ENCODE measurements around the gene TH. TPM values are rescaled to one million over a fixed set of nuclear protein-coding genes. Genes with fewer than 3 reads are reported as not detected.

The TH gene
- total RNA-seq, 2 donors from 2014 or later: not detected

- no peak overlapping the region for H3K4me3 ChIP-seq
- TF ChIP-seq CTCF (IDR thresholded peaks at IDR 0.05): no peak
- no peak for DNase-seq (ENCODE audit: low spot score)
- H3K27me3 ChIP-seq (replicated peaks; ENCODE audit: insufficient read depth): no peaks in the 10 kb centered on the region
- H3K4me1 ChIP-seq (ENCODE audit: control insufficient read depth in 1 of 2, low read depth in 2 of 2): peaks cover 3 to 4% of the 10 kb centered on the region in 2 donors
- no peak overlapping the region for H3K27ac ChIP-seq
- ATAC-seq (ENCODE audit: insufficient number of reproducible peaks, low FRiP score, low read depth): no peak
- H3K9me3 ChIP-seq: no peaks in the 10 kb centered on the region
- H3K36me3 ChIP-seq: no peaks in the 10 kb centered on the region
Observed at GRCh38 chr11:2154889-2155288, 16.7 kb downstream of the TH start.

GRCh38 chr11:2154195-2154585 is 17.4 kb downstream of the TH start:
- Histone ChIP-seq H3K4me3 (no peak overlapping the region), H3K27ac (no peak overlapping the region), H3K9me3 (no peaks in the 10 kb centered on the region), H3K27me3 (replicated peaks; ENCODE audit: insufficient read depth) (no peaks in the 10 kb centered on the region), H3K4me1 (ENCODE audit: control insufficient read depth in 1 of 2, low read depth in 2 of 2) (peaks cover 3 to 4% of the 10 kb centered on the region in 2 donors), H3K36me3 (no peaks in the 10 kb centered on the region)
- ATAC-seq (ENCODE audit: insufficient number of reproducible peaks, low FRiP score, low read depth): no peak
- DNase-seq (ENCODE audit: low spot score): no peak
- no peak for TF ChIP-seq CTCF (IDR thresholded peaks at IDR 0.05)

GRCh38 chr11:2153581-2154194 is 17.9 kb downstream of the TH start:
- Histone ChIP-seq H3K36me3 (no peaks in the 10 kb centered on the region), H3K4me3 (no peak overlapping the region), H3K27me3 (replicated peaks; ENCODE audit: insufficient read depth) (no peaks in the 10 kb centered on the region), H3K9me3 (no peaks in the 10 kb centered on the region), H3K4me1 (ENCODE audit: control insufficient read depth in 1 of 2, low read depth in 2 of 2) (peaks cover 3 to 4% of the 10 kb centered on the region in 2 donors), H3K27ac (no peak overlapping the region)
- DNase-seq (ENCODE audit: low spot score): no peak
- ATAC-seq (ENCODE audit: insufficient number of reproducible peaks, low FRiP score, low read depth): no peak
- no peak for TF ChIP-seq CTCF (IDR thresholded peaks at IDR 0.05)

- peak; percentile 81 for TF ChIP-seq CTCF (IDR thresholded peaks at IDR 0.05)
- DNase-seq (ENCODE audit: low spot score): peak; percentile 11
- no peak for ATAC-seq (ENCODE audit: insufficient number of reproducible peaks, low FRiP score, low read depth)
- Histone ChIP-seq H3K9me3 (no peaks in the 10 kb centered on the region), H3K4me3 (no peak overlapping the region), H3K36me3 (no peaks in the 10 kb centered on the region), H3K27ac (no peak overlapping the region), H3K4me1 (ENCODE audit: control insufficient read depth in 1 of 2, low read depth in 2 of 2) (peaks cover 3 to 4% of the 10 kb centered on the region in 2 donors), H3K27me3 (replicated peaks; ENCODE audit: insufficient read depth) (no peaks in the 10 kb centered on the region)
Observed at GRCh38 chr11:2151500-2152257, 19.9 kb downstream of the TH start.

Data from thoracic aorta (tissue), 2 donors.